Astrocyte of the spinal cord (primary cell): ENCODE measurements around the gene UPF2.

ENCODE experiments used
- DNase-seq: peaks from one replicate; pipeline ENCODE4 v3.0.0; 2011; ENCODE audit warnings: low read depth, low spot score
- H3K4me3 ChIP-seq: 2 replicates; pipeline ENCODE4 v1.5.1; 2011; ENCODE audit warnings: low read depth, mild to moderate bottlenecking, low read length, moderate library complexity
- CTCF ChIP-seq: IDR thresholded peaks from 2 replicates; pipeline ENCODE4 v1.5.1; 2012; ENCODE audit warnings: low read depth, mild to moderate bottlenecking, low read length, inconsistent platforms
- in situ Hi-C: cut with HindIII; loops from 2 replicates; pipeline ENCODE4 v1.10.0; 2017; ENCODE audit warnings: low sequenced_read_pairs

Gene UPF2

GRCh38 chr10:11870461-11870780 lies 172.2 kb downstream of the UPF2 start:
- TF ChIP-seq CTCF = no peak
- in situ Hi-C loops = no loop called here
- no peak overlapping the region for H3K4me3 ChIP-seq
- DNase-seq = no peak
